Lung (tissue), 12 donors: ENCODE measurements around the gene COX4I1. TPM values are rescaled to one million over a fixed set of nuclear protein-coding genes. Genes with fewer than 3 reads are reported as not detected.

ENCODE experiments used
- ATAC-seq: fragments of 200-7000 bp; cut with Tn5 transposase; one replicate; pipeline ENCODE4 v1.9.1; 2020; ENCODE audit warnings: moderate number of reproducible peaks; ENCODE audit not compliant: insufficient read depth, low FRiP score
- DNase-seq, 3 donors: peaks; one replicate each; pipeline ENCODE4 v3.0.0-alpha.2; 2013 to 2017
- H3K27ac ChIP-seq, 2 donors: one replicate each; pipeline ENCODE4 v1.5.1; 2013; ENCODE audit warnings: mild to moderate bottlenecking in 2 of 2, moderate library complexity in 2 of 2, control low read depth in 1 of 2, inconsistent platforms in 1 of 2, low read depth in 1 of 2, low read length in 1 of 2
- H3K27me3 ChIP-seq, 3 donors: one replicate each; pipeline ENCODE4 v1.5.1; 2013; ENCODE audit warnings: low read length in 2 of 3; ENCODE audit not compliant: control insufficient read depth in 3 of 3, insufficient read depth in 3 of 3
- H3K36me3 ChIP-seq, 4 donors: one replicate each; pipeline ENCODE4 v1.5.1; 2013; ENCODE audit warnings: low read length in 4 of 4, mild to moderate bottlenecking in 1 of 4, moderate library complexity in 1 of 4; ENCODE audit not compliant: control insufficient read depth in 4 of 4, insufficient read depth in 4 of 4
- H3K4me1 ChIP-seq, 5 donors: one replicate each; pipeline ENCODE4 v1.5.1; 2013; ENCODE audit warnings: low read length in 5 of 5, mild to moderate bottlenecking in 2 of 5, moderate library complexity in 1 of 5; ENCODE audit not compliant: control insufficient read depth in 5 of 5, insufficient read depth in 5 of 5
- H3K4me3 ChIP-seq: one replicate; pipeline ENCODE4 v1.5.1; 2013; ENCODE audit warnings: mild to moderate bottlenecking, control low read depth, moderate library complexity
- H3K9ac ChIP-seq, 2 donors: one replicate each; pipeline ENCODE4 v1.5.1; 2013; ENCODE audit warnings: low read length in 2 of 2, control low read depth in 1 of 2; ENCODE audit not compliant: insufficient read depth in 1 of 2
- H3K9me3 ChIP-seq, 4 donors: one replicate each; pipeline ENCODE4 v1.5.1; 2013; ENCODE audit warnings: low read length in 3 of 4, mild to moderate bottlenecking in 1 of 4, moderate library complexity in 1 of 4; ENCODE audit not compliant: control insufficient read depth in 4 of 4, insufficient read depth in 3 of 4
- WGBS, 2 donors: extraction: QIAGEN DNeasy Blood & Tissue Kit; methylation state at CpG; one replicate each; pipeline ENCODE4 v1.1.7; 2013; 5-methylcytosine and 5-hydroxymethylcytosine counted together
- polyA plus RNA-seq, 2 donors: library from polyadenylated mRNA; stranded (reverse); fragments of 200-250 nt; gene quantifications; one replicate each; pipeline ENCODE4 v1.2.1, GENCODE V29; 2013
- total RNA-seq, 2 donors: library from RNA; depleted of rRNA in 1 of 2; stranded (reverse); fragments of >200 nt in 1 of 2; gene quantifications; one replicate each; pipeline ENCODE4 v1.2.1, GENCODE V29; 2014 to 2021
- TF ChIP-seq, protein P1 (sequence below): IDR thresholded peaks from 2 replicates; pipeline ENCODE4 v1.5.1; 2012; ENCODE audit warnings: mild to moderate bottlenecking; ENCODE audit errors: control extremely low read depth, extremely low read depth
- donor health status: control.
- donor health status: control.
- donor health status: Bipolar disorder and iron deficiency.
- donor health status: healthy.
- donor health status: DM: yes; HTN: yes; CAD: no.

The COX4I1 gene
- total and polyA plus RNA-seq, 4 donors: 243 to 1,291 (median 532) TPM

DNA sequence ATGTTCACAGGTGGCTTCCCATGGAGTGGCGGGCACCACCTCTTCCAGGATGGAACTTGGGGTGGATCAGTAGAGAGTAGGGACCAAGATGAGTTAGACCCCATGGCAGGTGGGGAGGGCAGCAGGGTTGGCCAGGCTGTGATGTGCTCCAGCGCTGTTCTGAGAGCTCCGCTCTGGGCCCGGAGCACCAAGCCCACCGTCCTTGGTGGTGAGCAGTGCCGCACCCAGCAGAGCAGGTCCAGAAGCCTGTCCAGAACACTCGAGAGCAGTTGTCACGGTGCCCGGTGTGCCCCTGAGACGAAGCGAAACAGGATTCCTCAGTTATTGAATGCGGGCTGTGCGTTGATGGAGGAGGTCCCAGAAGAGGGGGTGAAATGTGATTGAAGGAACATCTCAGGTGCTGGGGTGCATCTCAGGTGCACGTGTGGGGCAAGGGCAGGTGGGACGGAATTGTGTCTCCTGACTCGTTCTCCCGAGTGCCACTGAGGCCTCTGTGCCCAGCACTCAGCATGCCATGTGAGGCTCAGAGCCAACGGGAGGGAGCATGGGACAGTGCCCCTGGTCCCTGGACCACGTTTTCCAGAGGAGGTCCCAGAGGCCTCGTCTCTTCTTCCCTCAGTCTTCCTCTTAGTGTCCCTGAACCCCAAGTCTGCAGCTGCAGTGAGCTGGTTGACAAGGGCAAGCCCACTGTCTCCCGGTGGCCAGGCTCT, 39.5 kb downstream of the COX4I1 start:
- peaks cover 0 to 4% (median 0%) of the 10 kb centered on the region in 4 donors for H3K9me3 ChIP-seq
- no peaks in the 10 kb centered on the region for H3K4me1 ChIP-seq
- no peaks in the 10 kb centered on the region for H3K36me3 ChIP-seq
- TF ChIP-seq, protein P1, sequence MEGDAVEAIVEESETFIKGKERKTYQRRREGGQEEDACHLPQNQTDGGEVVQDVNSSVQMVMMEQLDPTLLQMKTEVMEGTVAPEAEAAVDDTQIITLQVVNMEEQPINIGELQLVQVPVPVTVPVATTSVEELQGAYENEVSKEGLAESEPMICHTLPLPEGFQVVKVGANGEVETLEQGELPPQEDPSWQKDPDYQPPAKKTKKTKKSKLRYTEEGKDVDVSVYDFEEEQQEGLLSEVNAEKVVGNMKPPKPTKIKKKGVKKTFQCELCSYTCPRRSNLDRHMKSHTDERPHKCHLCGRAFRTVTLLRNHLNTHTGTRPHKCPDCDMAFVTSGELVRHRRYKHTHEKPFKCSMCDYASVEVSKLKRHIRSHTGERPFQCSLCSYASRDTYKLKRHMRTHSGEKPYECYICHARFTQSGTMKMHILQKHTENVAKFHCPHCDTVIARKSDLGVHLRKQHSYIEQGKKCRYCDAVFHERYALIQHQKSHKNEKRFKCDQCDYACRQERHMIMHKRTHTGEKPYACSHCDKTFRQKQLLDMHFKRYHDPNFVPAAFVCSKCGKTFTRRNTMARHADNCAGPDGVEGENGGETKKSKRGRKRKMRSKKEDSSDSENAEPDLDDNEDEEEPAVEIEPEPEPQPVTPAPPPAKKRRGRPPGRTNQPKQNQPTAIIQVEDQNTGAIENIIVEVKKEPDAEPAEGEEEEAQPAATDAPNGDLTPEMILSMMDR: no peak
- no peak for ATAC-seq
- no peak for DNase-seq
- no peak overlapping the region for H3K27ac ChIP-seq
- H3K27me3 ChIP-seq: peaks cover 0 to 6% (median 0%) of the 10 kb centered on the region in 3 donors
- no peak overlapping the region for H3K4me3 ChIP-seq
- no peak overlapping the region for H3K9ac ChIP-seq
- WGBS, 2 donors: 92% methylated on average over 21 of the region's 21 CpGs

DNA sequence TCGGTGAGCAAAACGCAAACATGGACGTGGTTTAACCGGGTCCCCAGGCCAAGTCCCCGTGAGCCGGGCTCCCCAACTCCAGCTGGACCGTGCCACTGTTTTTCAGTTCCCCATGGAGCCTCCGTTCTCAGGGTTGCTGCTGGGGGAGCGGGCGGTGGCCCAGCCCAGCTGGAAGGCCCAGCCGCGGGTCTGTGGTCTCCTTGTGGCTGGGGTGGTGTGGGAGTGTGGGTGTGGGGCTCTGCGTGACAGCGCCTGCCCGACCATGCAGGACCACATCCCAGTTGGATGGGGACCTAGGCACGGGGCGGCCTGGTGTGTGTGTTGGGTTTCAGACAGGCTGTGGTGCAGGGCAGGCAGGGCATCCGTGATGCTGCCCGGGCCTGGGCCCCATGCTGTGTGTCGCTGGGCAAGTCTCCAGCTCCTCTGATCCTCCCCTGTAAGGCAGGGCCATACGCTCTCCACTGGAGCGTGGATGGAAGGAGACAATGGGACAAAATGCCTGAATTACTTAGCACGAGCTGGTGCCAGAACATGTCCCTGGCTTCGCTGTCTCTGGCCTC, 40.3 kb downstream of the COX4I1 start:
- no peak for DNase-seq
- ATAC-seq: no peak
- TF ChIP-seq, protein P1: no peak
- Histone ChIP-seq H3K36me3 (no peaks in the 10 kb centered on the region), H3K27ac (no peak overlapping the region), H3K9ac (no peak overlapping the region), H3K4me3 (no peak overlapping the region), H3K9me3 (peaks cover 0 to 4% (median 0%) of the 10 kb centered on the region in 4 donors), H3K4me1 (peaks cover 0 to 4% (median 3%) of the 10 kb centered on the region in 5 donors), H3K27me3 (peaks cover 0 to 6% (median 0%) of the 10 kb centered on the region in 3 donors)
- 77 to 78% methylated on average over 24 of the region's 24 CpGs for WGBS, 2 donors

DNA sequence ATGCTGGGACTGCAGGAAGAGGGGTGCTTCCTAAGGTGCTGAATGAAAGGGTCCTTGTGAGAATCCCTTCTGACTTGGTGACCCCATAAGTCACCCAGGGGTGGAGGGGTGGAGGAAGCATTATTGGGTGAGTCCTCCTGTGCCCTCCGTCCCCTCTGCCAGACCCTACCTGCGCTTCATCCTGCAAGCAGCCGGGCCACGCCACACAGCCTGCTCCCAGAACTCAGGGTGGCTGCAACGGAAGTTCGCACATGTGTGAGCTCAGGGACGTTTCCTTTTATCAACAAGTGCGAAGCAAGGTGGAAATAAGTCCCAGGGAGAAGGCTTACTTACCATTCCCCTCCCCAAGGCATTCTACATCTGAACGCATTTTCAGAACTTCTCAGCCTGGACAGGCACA, 40.9 kb downstream of the COX4I1 start:
- no peak for DNase-seq
- Histone ChIP-seq H3K27me3 (peaks cover 0 to 6% (median 0%) of the 10 kb centered on the region in 3 donors), H3K4me3 (no peak overlapping the region), H3K9me3 (peaks cover 0 to 4% (median 0%) of the 10 kb centered on the region in 4 donors), H3K36me3 (no peaks in the 10 kb centered on the region), H3K9ac (no peak overlapping the region), H3K27ac (no peak overlapping the region), H3K4me1 (peaks cover 0 to 10% (median 8%) of the 10 kb centered on the region in 5 donors)
- ATAC-seq: no peak
- WGBS, 2 donors: 88 to 95% methylated on average over 9 of the region's 9 CpGs
- TF ChIP-seq, protein P1: no peak
